Measurements from ENCODE around the gene SYMPK. TPM values are rescaled to one million over a fixed set of nuclear protein-coding genes. Genes with fewer than 3 reads are reported as not detected.
A peak's percentile ranks its signal among the peaks of the same experiment; 100 is the strongest.
"Not testable (repeated sequence)": the region's sequence is repeated elsewhere in the genome, so short reads cannot be mapped to it uniquely, and the experiment has no call there.

The SYMPK gene
- total RNA-seq, 1 donor = 37.1 TPM

DNA sequence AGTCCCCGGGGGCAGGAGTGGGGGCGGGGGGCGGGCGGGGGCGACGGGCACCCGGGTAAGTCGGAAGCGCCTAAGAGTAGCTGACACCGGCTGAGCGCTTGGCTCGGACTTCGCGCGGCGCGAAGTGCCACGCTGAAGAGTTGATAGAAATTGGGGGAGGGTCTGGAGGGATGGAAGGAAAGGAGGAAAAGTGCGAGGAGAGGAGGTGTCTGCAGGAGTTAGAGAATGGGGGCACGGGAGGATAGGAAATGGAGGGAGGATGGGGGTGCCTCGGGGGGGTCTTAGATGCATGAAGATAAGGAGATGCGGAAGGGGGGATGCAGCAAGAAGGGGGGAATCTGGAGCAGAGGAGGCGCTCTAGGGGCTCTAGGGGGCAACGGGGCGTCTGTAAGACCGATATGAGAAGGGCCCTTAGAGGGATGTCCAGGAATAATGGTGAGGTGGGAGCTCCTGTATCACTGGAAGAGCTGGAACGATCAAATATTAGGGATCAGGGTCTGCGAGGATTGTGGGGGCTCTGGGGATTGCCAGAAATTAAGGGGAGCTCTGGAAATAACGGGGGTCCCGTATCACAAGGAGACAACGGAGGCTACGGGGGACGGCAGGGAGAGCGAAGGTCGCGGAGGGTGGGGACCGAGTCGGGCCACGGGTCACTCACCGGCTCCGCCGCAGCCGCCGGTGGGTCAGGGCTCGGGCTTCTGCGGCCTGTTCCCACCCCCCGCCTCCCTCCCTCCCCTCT is 39.1 kb upstream of the SYMPK start, which contains the start of gene MYPOP:
MYPOP (minus strand) TSS at position 702 of the 739 bp plus-strand sequence. CDS start 840 bp downstream, outside the sequence.
- peak within 1 kb of the TSS; percentile 93 for H3K4me3 ChIP-seq (ENCODE audit: low read depth, low read length)
- DNase-seq (ENCODE audit: low read depth) = no peak
- TF ChIP-seq, protein P1, sequence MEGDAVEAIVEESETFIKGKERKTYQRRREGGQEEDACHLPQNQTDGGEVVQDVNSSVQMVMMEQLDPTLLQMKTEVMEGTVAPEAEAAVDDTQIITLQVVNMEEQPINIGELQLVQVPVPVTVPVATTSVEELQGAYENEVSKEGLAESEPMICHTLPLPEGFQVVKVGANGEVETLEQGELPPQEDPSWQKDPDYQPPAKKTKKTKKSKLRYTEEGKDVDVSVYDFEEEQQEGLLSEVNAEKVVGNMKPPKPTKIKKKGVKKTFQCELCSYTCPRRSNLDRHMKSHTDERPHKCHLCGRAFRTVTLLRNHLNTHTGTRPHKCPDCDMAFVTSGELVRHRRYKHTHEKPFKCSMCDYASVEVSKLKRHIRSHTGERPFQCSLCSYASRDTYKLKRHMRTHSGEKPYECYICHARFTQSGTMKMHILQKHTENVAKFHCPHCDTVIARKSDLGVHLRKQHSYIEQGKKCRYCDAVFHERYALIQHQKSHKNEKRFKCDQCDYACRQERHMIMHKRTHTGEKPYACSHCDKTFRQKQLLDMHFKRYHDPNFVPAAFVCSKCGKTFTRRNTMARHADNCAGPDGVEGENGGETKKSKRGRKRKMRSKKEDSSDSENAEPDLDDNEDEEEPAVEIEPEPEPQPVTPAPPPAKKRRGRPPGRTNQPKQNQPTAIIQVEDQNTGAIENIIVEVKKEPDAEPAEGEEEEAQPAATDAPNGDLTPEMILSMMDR (IDR thresholded peaks at IDR 0.05; ENCODE audit: insufficient read depth, low read depth, low read length) = no peak

DNA sequence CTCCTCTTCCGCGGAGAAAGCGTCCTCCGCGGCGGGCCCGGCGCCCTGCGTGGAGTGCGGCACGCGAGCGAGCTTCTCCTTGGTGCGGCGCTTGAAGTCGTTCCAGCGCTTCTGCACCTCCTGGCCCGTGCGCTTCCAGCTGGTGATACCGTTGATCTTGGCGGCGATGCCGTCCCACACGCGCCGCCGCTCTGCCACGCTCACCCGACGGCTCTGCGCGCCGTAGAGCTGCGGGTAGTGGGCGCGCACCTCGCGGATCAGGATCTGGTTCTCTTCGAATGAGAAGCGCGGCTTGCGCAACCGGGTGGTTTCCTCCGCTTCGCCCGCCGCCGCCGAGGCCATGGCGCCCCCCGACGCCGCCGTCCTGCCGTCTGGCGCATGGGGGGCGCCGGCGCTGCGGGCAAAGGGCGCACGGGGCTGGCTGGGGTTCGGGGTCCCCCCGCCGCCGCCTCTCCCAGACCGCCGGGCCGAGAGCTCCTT is 38.5 kb upstream of the SYMPK start:
- DNase-seq (ENCODE audit: low read depth) = peak; percentile 66
- TF ChIP-seq, protein P1 (IDR thresholded peaks at IDR 0.05; ENCODE audit: insufficient read depth, low read depth, low read length) = no peak
- peak overlapping the region; percentile 93 for H3K4me3 ChIP-seq (ENCODE audit: low read depth, low read length)

DNA sequence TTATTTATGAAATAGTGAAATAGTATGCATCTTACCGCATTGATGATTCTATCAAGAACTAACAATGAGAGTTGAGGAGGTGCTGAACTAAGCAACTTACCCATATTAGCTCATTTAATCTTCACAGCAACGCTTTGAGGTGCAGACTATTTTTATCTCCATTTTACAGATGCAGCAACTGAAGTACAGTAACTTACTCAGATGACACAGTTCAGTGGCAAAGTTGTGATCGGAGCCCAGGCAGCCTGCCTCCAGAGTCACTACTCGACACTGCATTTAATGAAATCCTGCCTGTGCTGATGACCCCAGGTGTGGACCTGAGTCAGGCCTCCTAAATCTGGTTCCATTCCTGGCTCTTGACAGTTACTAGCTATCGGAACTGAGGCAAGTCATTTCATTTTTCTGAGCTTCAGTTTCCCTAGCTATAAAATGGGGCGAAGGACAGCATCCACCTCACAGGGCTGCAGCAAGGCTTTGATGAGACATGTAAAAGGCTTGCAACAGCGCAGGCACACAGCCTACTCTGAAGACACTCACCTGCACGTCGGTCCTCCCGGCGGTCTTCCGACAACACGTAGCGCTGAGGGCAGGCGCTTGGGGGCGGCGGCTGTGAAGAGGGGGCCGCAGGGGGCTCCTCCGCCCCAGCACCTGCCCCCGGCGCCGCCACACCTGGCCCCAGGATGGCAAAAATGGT is 37.9 kb upstream of the SYMPK start:
- TF ChIP-seq, protein P1 (IDR thresholded peaks at IDR 0.05; ENCODE audit: insufficient read depth, low read depth, low read length) = no peak
- H3K4me3 ChIP-seq (ENCODE audit: low read depth, low read length) = peak overlapping the region; percentile 93
- no peak for DNase-seq (ENCODE audit: low read depth)

GRCh38 chr19:45899919-45900589 is 37.1 kb upstream of the SYMPK start:
- H3K4me3 ChIP-seq (ENCODE audit: low read depth, low read length) = no peak overlapping the region
- no peak for DNase-seq (ENCODE audit: low read depth)
- TF ChIP-seq, protein P1 (IDR thresholded peaks at IDR 0.05; ENCODE audit: insufficient read depth, low read depth, low read length) = no peak

DNA sequence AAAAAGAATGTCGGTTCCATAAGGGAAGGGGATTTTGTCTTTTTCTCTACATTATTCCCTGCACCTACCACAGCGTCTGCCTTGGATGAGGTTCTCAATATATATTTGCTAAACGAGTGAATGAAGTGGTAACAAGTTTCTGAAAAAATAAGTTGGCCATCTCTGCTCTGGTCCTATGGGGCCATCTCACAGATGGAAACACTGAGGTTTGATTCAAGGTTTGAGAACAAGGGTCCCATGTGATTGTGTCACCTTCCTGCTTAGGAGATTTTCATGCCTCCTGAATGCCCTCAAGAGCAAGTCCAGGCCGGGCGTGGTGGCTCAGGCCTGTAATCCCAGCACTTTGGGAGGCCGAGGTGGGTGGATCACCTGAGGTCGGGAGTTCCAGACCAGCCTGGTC is 36.3 kb upstream of the SYMPK start:
- DNase-seq (ENCODE audit: low read depth) = no peak
- TF ChIP-seq, protein P1 (IDR thresholded peaks at IDR 0.05; ENCODE audit: insufficient read depth, low read depth, low read length) = no peak

GRCh38 chr19:45897261-45897812 is 34.4 kb upstream of the SYMPK start:
- TF ChIP-seq, protein P1 (IDR thresholded peaks at IDR 0.05; ENCODE audit: insufficient read depth, low read depth, low read length) = no peak
- H3K4me3 ChIP-seq (ENCODE audit: low read depth, low read length) = no peak overlapping the region
- no peak for DNase-seq (ENCODE audit: low read depth)

More for the DNA sequence above, 36.3 kb upstream of the SYMPK start:
- H3K4me3 ChIP-seq (ENCODE audit: low read depth, low read length) = no peak overlapping the region

- H3K4me3 ChIP-seq (ENCODE audit: low read depth, low read length); DNase-seq (ENCODE audit: low read depth): not testable (repeated sequence)
These were observed 33.1 kb upstream of the SYMPK start for GRCh38 chr19:45895983-45896599.
